KMS-11 (cell line): ENCODE results near the gene SLC24A5.

Source experiments
- H2AFZ ChIP-seq: fragments of 200-600 bp; sonication (generic); 2 replicates; pipeline ENCODE4 v1.6.1; 2016; ENCODE audit warnings: antibody characterized with exemption, mixed run types, low read depth
- H3K27ac ChIP-seq: fragments of 200-600 bp; sonication (generic); 2 replicates; pipeline ENCODE4 v1.6.1; 2016; ENCODE audit warnings: mild to moderate bottlenecking, mixed run types
- H3K27me3 ChIP-seq: fragments of 200-600 bp; sonication (generic); 2 replicates; pipeline ENCODE4 v1.6.1; 2017; ENCODE audit warnings: mild to moderate bottlenecking, low read depth, mixed run types, moderate library complexity; ENCODE audit not compliant: insufficient read depth
- H3K36me3 ChIP-seq: fragments of 200-600 bp; sonication (generic); 2 replicates; pipeline ENCODE4 v1.6.1; 2017; ENCODE audit warnings: mild to moderate bottlenecking, mixed run types; ENCODE audit not compliant: insufficient read depth
- H3K4me1 ChIP-seq: fragments of 200-600 bp; sonication (generic); 2 replicates; pipeline ENCODE4 v1.6.1; 2016; ENCODE audit warnings: mild to moderate bottlenecking, low read depth, mixed run types; ENCODE audit not compliant: poor library complexity, severe bottlenecking
- H3K4me2 ChIP-seq: fragments of 200-600 bp; sonication (generic); 2 replicates; pipeline ENCODE4 v1.7.0; 2016; ENCODE audit warnings: mild to moderate bottlenecking, mixed run types
- H3K4me3 ChIP-seq: fragments of 200-600 bp; sonication (generic); IDR thresholded peaks from 2 replicates; pipeline ENCODE4 v1.6.1; 2017; ENCODE audit warnings: low read depth, low read length, mixed read lengths; ENCODE audit not compliant: insufficient read depth
- H3K79me2 ChIP-seq: fragments of 200-600 bp; sonication (generic); 2 replicates; pipeline ENCODE4 v1.6.1; 2016; ENCODE audit warnings: low read depth, mixed run types; ENCODE audit not compliant: insufficient read depth
- H3K9ac ChIP-seq: fragments of 200-600 bp; sonication (generic); 2 replicates; pipeline ENCODE4 v1.6.1; 2016; ENCODE audit warnings: mild to moderate bottlenecking, mixed run types
- H4K20me1 ChIP-seq: fragments of 200-600 bp; sonication (generic); 2 replicates; pipeline ENCODE4 v1.6.1; 2016; ENCODE audit warnings: mild to moderate bottlenecking, mixed run types; ENCODE audit not compliant: insufficient read depth
- CTCF ChIP-seq: fragments of 200-600 bp; sonication (generic); conservative IDR thresholded peaks from 2 replicates; pipeline ENCODE4 v1.6.1; 2017; ENCODE audit warnings: low read depth, mild to moderate bottlenecking, antibody characterized with exemption, low read length, moderate library complexity, mixed read lengths

The SLC24A5 gene

DNA sequence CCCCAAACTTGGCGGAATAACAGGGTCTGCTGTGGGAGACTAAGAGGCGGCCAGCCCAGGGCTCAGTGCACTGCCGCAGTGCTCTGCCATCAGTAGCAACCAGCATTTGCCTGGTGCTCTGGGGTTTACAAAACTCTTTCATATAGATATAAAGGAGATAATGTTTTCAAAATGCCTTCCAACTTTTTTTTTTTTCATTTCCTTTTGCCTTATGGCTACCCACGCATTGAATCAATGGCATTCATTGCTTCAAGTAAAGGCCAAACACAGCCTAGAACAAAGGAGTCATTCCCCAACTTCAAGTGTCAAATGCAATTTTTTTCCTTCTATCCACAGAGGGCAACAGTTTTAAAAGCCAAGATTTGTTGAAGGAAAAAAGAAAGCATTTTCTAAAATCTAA is 11.6 kb upstream of the SLC24A5 start:
- Histone ChIP-seq H3K27me3 (no peaks in the 10 kb centered on the region), H4K20me1 (no peaks in the 10 kb centered on the region), H3K9ac (no peak overlapping the region), H3K27ac (no peak overlapping the region), H2AFZ (no peak overlapping the region), H3K4me3 (no peak overlapping the region), H3K36me3 (no peaks in the 10 kb centered on the region), H3K4me1 (no peaks in the 10 kb centered on the region), H3K4me2 (no peak overlapping the region), H3K79me2 (no peaks in the 10 kb centered on the region)
- TF ChIP-seq CTCF, result no peak

DNA sequence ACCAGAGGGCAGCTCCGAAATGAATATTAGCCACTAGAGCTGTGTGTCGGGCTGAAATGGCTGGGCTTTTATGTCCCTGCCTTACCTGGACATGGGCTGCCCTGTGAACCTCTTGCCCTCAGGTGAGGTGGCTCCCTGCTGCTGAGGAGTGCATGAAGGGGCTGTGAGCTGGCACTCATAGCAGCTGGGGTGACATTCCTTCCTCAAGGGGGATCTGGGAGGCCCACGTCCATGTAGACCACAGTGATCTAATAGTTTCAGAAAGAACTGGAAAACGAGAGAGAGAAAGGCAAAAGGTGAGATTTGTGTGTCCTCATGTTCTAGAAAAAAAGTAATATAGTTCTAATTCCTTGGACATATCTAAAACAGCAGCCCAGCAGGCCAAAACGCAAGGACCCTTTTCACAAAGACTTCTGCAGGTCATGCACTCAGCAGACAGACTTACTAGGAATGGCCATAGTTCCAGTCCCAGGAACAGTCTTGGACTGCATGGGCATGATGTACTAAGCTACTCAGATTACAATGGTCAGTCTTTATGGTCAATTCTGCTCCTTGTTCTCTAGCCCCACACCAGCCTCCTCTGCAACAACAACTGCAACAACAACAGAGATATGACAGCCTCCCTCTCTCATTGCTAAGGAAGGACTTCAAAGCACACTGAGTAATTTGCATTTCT is 10.8 kb upstream of the SLC24A5 start:
- no peaks in the 10 kb centered on the region for H3K4me1 ChIP-seq
- no peak overlapping the region for H2AFZ ChIP-seq
- TF ChIP-seq CTCF, result no peak

DNA sequence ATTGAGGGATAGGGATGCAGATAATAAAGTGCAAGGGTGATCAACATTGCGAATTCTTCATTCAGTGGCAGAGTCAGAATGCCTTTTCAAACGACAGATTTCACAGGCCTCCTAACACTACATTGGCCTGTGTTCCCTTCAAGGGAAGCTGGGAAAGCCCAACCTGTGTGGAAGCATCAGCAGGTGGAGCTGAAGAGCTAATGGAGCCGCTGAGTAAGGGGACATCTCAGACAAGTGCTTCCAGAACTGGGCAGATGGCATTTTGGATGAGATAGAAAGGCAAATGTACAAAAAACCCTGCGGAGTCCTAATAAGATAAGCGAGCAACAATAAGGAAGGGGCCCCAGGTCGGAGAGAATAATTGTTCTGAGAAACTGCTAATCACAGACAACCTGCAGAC is 8.5 kb upstream of the SLC24A5 start:
- TF ChIP-seq CTCF, result no peak
- Histone ChIP-seq H4K20me1 (no peaks in the 10 kb centered on the region), H2AFZ (no peak overlapping the region), H3K4me2 (no peak overlapping the region), H3K27me3 (no peaks in the 10 kb centered on the region), H3K4me1 (no peaks in the 10 kb centered on the region), H3K4me3 (no peak overlapping the region), H3K27ac (no peak overlapping the region), H3K9ac (no peak overlapping the region), H3K79me2 (no peaks in the 10 kb centered on the region), H3K36me3 (no peaks in the 10 kb centered on the region)

More for the DNA sequence above, 10.8 kb upstream of the SLC24A5 start:
- Histone ChIP-seq H3K27me3 (no peaks in the 10 kb centered on the region), H3K4me2 (no peak overlapping the region), H4K20me1 (no peaks in the 10 kb centered on the region), H3K36me3 (no peaks in the 10 kb centered on the region), H3K79me2 (no peaks in the 10 kb centered on the region), H3K27ac (no peak overlapping the region), H3K4me3 (no peak overlapping the region), H3K9ac (no peak overlapping the region)

- Histone ChIP-seq H3K4me2 (no peak overlapping the region), H2AFZ (no peak overlapping the region), H3K27me3 (no peaks in the 10 kb centered on the region), H3K9ac (no peak overlapping the region), H3K79me2 (no peaks in the 10 kb centered on the region), H3K27ac (no peak overlapping the region), H4K20me1 (no peaks in the 10 kb centered on the region), H3K36me3 (no peaks in the 10 kb centered on the region), H3K4me1 (no peaks in the 10 kb centered on the region), H3K4me3 (no peak overlapping the region)
- TF ChIP-seq CTCF, result no peak
Measured at GRCh38 chr15:48119277-48119676, 1.5 kb upstream of the SLC24A5 start.
